ENCODE data around the gene S100A2.

S100A2 gene

DNA sequence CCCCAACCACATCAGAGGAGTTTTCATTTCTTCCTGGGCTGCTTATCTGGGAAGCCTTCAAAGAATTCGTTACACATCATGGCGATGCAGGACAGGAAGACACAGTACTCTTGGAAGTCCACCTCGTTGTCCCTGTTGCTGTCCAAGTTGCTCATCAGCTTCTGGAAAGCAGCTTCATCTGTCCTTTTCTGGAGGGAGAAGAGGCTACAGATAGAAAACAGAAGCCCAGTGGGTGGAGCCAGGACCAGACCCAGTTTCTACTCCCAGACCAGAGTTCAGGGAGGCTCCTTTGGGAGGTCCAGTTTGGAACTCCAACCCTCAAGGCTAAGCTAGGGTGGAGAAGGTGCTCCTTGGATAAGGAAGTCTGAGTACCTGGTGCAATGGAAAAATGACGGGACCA lies 21.9 kb downstream of the S100A2 start:
- DNase-seq: no peak

DNA sequence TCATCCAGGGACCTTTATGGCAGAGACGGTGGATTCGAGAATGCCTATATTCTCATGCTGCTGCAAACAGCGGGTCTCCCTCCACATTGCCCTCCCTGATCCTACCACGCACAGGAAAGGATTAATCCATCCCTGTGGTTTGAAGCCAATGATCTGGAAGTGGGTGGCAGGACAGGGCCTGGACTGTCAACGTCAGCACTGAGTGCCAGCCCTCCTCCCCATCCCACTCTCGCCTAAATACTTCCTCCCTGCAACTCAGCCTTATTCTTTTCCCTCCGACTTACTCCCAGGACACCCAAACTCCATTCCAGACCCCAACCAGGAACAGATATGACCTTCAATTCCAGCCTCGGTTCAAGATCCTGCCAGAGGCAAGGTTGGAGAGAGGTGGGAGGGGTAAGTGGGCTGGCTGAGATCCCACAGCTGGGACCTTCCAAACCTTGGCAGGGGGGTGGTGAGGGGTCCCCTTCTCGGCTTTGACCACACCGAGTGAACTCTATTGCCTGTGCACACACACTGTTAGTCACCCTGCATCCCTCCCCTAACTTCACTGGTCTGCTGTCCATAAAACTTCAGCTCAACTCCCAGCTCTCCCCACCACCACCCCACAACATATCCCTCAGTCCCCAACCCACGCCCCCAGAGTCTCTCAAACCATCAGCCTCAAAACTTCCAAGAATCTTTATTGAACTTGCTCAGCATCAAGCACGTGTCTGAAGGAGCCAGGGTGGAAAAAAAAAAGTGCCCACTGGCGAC lies 22.5 kb downstream of the S100A2 start:
- no peak for DNase-seq

DNA sequence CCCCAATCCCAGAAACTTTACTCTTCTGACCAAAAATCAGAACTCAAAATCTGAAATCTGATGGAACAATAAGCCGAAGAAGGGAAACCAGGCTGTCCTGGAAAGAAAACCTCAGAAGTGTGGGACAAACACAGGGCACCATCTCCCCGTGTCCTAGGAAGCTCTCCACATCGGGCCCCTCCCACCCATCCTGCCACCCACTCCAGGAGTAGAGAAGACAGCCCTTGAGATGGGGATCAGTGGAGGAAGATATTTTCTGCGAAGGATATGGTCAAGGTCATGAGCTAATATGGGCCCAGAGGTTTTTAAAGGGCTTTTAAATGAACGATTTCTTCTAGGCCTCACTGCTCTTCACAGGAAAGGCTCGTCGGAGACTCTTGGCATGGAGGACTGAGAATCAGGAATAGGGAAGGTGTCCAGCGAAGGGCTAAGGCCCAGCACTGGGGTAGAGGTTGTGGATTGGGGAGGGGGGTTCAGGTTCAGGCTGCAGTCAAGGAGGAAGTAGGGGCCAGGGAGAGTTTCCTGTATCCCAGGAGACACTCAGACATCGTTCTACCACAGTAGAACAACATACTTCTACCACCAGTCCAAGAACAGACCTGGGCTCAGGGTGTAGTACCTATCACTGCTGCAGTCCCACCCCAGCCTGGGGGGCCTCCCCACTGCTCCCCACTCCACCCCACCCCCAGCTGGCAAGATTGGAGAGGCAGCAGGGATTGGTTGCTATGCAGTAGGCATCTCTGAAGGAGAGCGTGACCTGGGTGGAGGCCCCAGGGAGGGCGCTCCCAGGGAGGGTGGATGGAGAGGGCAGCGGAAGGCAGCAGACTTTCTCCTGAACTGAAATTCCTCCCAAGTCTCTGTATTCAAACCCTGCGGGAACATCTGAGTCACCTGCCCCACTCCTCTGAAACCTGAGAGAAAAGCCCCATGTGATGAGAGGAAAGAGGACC lies 23.7 kb downstream of the S100A2 start:
- no peak for DNase-seq

DNA sequence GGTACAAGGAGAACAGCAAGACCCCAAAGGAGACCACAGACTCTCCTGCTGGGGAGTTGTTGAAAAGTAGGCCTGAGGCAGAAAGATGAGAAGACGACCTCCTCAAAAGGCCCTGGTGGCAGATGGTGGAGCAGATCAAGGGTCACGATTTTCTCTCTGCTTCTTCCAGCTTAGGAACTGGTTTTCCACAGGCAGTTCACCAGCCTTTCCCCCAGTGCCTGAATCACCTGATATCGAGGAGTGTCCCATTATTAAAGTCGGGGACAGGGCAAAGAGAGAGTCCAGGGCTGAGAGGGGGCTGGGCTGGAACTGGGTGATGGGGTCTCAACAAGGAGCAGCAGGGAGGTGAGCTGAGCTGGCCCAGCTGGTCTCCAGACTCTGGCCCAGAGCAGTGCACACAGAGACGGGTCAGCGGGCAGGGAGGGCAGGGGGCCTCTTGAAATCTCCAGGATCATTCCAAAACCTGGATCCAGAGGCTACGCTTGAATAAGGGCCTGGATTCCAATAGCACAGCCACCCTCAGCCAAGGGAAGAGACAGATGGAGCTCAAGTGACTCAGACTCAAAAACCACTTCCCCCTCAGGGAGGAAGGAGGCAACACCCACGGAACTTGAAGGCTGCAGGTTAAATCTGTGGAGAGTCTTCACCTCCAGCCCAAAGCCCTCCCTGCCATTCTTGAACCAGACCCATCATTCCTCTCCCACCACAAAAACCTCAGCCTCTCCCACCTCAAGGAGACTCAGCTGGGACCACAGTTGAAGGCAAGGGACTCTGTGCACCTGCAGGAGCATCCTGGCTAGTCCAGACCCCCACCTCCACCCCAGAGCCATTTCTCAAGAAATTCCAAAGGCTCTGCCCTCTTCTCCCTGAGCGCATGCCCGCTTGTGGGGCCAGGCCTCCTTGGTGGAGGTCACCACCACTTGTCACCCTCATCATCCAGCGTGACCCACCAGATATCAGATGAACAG lies 25.0 kb downstream of the S100A2 start, which contains the start of gene S100A5:
Gene S100A5, minus strand, starts transcription at position 541 of the 968 bp plus-strand sequence. CDS start 743 bp downstream, outside the sequence.
- DNase-seq: peak; percentile 62 to 67

DNA sequence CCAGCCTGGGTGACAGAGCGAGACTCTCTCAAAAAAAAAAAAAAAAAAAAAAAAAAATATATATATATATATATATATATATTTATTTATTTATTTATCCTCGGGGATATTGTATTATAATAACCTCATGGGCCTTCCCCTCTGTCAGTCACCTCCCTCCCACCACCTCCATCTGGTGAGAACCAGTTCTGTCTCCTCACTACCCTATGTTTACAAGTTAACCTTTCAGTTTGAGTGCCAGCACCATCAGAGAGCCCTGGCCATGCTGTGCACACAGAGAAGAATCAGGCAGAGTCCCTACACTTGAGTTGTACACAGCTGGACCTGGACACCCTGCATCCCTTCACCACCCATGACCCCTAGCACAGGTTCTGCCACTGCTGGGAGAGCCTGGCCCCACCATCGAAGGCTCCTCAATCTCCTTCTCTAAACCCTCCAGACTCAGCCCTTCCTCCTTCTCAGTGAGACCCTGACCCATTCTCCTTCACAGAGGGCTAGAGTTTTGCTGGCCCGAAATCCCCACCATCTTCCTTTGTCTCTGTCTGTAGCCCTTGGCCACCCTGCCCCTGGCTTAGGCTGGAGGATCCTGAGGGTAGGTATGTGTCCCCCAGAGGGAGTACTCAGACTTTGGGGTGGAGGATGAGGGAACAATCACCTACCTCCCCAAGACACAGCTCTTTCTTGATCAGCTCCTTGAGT lies 26.1 kb downstream of the S100A2 start:
- DNase-seq: no peak

DNA sequence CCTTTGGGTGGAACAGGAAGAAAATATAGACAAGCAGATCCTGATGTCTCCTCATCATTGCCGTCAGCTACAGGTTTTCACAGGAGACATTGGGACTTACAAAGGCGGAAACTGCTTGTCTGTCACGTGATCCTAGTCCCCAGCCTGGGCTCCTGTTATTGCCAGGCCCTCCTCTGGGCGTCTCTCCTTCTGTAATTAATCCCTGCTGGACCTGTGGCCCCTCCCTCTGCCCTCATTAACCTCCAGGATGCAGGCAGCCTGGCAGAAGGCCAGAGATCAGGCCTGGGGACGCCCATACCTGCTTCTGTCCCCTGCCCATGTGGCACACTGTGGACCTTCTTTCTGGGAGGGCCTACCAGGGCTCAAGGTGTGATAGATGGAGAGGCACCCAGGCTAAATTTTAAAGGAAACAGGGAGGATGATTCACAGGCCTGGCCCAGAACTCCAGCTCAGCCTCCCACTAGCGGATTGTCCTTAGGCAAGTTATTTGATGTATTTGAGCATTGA lies 27.3 kb downstream of the S100A2 start:
- no peak for DNase-seq

DNA sequence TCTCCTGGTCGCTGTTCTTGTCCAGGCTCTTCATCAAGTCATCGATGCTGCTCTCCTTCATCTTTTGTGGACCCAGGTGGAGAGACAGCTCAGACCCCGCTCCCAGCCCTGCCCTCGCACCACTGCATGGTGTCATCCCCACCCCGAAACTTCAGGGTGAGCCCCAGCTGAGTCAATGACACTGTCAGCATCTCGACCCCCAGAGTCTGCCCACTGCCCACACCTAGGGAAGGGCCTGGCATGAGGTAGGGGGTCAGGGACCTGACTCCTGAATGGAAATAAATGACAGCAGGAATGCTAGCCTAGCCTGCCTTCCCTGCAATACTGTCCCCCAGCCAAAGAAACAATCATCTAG lies 28.3 kb downstream of the S100A2 start:
- DNase-seq: no peak

DNA sequence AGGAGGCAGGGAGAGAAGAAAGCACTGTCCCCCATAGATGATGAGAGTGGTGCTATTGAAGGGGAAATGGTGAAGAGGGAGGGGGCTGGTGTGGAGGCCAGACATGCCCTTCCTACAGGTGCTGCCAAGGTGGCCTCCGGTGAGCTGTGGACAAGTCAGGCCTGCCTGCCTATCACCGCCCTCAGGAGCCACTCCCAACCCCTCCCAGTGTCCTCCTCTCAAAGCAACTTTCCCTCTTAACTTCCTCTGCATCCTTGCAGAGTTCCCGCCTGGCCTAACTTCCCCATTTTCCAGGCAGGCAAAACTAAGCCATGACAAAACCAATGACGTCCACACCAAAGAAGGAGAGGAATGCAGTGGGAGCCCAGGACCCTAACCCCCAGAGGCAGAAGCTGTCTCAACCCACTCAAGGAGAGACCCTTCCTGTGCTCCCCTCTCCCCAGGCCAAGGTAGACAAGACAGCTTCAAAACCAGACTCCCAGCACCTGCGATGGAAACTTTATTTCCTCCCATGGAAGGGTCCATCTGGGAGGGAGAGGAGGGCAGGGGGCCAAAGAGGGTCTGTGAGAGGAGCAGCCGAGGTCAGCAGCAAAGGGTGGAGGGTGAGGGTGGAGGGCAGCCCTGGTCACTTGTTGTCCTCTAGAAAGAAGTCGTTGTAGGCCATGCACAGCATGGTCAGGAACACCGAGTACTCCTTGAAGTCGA lies 28.8 kb downstream of the S100A2 start:
- no peak for DNase-seq

DNA sequence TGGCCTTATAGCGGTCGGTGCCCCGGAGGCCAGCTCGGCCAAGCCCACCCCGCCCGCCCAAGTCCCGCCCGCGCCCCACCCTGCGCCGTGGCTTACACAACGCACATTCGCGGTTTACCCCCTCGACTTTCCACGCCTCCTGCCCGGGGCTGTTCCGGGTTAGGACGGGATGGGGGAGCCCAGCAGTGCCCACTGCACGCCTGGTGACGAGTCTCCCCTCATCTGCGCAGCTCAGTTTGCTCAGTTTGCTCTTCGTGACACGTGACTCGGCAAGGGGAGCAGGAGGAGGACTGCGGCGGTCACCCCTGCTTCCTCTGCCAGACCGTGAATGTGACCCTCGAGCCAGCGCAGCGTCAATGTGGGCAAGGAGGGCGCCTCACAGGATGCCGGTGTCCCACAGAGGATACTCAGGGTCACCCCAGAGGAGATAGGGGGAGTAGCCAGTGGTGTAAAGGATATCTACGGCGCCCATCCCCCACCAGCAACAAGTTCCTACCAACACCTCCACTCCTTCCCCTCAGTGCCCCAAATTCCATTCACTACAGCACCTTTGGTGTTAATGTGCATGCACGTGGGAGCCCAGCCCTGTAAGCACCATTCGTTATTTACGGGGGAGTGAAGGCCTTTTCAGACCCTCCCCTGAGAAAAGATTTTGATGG lies 29.5 kb downstream of the S100A2 start:
- peak; percentile 87 to 88 for DNase-seq

DNA sequence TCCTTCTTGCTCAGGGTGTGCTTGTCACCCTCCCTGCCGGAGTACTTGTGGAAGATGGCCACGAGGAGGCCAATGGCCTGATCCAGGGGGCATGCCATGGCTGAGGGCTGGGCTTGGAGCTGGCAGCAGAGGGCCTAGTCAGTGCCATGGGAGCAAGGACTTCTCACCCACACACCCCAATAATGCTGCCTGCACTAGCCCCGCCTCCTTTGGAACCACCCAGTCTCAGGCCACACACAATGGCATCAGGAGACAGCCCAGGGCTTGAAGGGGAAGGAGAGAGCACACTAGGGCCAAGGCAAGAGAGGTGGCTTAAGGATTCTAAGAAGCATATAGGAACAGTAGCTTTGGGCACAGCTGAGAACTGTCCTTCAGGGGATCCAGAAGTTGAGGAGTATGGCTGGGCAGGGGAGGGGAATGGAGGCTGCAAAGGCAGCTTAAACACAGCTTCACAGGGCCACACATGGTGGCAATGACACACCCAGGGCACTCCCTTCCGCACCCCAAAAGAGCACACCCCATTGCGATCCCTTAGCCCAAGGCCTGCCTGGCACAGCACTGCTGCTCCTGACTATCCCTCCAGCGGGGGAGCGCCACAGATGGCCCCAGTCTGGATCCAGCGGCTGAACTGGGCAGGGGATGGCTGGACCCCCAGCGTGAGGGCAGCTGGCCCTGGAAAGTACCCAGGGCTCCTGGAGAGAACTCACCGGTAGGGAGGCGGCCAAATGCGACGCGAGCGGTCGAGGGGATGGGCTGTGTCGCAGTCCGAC lies 30.2 kb downstream of the S100A2 start, which contains the start of gene S100A6:
Gene S100A6, minus strand, starts transcription at position 750 of the 770 bp plus-strand sequence. Its CDS starts 652 bp downstream, at position 98.
- peak; percentile 50 to 56 for DNase-seq

DNA sequence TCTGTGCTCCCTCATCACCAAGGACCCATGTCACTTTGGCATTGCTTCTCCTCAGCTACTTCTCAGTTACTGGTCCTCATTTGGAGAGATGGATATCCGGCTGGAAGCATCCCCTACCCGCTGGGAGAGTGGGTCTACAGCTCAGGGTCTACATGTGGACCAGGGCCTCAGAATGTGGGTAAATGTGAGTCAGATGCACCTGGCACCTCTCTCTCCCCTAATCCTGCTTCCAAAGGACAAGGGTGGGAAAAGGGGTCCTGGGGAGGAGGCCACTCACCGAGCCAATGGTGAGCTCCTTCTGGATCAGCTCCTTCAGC lies 30.8 kb downstream of the S100A2 start:
- DNase-seq: no peak

DNA sequence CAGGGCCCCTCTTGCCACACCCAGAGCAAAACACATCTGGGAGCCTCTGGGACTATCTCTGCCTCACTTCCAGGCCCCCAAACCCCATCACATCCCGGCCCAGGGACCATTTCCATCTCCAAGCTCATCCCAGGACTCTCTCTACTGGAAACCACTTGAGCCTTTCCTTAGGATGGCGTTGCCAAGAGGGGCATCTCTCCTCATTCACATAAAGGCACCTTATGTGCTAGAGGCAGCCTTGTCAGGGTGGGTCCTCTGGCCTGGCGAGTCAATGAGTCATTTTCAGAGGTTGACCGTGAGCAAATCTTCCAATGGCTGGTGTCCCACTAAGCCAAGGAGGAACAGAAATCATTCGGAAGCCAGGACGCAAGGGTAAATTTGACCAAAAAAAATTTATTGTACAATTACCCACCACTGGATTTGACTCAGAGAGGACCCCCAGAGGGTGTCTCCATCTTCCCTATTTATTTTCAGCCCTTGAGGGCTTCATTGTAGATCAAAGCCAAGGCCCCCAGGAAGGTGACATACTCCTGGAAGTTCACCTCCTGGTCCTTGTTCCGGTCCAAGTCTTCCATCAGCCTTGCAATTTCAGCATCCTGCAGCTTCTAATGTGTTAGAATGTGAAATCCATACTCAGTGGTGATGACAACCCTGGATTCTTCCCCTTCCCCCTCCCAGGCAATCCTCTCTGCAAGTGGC lies 31.3 kb downstream of the S100A2 start:
- no peak for DNase-seq

DNA sequence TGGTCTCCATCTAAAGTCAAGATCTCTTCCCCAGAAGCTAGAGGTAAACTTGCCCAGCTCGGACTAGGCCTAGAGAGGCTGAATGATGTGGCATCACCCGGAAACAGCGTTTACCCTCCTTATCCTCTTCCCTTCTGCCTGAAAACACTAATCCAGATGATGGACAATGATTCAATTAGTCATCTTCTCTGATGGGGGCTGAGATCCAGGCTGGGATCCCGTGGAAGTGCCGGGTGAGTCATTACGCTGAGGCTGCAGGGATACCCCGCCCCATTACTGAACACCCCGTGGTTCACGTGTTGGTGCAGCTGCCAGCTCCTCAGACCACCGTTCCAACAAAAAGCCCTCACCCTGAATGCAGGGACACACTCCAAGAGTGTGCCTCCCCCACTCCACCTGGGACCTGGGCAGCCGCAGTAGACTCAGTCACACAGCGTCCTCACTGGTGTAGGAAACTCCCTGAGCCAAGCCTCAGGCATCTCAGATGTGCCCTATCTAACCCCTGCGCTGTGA lies 31.9 kb downstream of the S100A2 start:
- DNase-seq: peak; percentile 22 to 41

DNA sequence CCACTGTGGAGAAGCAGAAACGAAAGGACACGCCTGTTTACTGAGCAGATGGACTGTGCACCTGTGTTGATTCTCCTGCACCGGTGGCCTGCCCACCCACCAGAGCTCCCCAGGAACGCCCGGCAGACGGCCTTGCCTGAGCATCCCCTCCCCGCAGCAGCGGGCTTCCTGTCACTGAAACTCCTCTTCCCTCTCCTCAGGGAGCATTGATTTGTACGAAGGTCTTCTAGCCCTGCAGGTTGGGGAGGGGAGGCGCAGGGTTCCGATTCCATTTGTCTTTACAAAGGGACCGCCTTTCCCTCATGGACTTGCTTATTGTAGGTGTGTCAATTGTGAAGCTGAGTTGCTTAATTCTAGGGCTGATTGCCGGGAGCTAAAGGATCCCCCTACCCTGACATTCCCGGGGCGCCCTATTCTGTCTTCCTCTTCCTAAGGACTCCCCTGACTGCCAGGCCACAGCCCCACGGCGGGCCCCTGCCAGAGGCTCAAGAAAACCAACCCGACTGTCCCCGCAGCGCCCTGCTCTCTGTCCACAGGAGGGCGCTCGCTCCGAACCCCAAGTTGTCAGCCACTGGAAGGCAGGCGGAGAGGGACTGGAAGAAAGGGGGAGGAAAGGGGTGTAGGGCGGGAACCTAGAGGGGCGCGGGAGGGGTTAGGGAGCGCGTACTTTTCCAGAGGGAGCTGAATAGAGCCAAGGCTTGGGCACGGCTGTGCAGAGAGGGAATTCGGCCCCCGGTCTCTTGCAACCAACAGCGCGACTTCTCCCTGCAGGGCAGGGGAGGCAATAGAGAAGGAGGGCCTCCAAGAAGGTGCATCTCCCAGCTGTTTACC lies 32.7 kb downstream of the S100A2 start:
- DNase-seq: peak; percentile 75 to 81

DNA sequence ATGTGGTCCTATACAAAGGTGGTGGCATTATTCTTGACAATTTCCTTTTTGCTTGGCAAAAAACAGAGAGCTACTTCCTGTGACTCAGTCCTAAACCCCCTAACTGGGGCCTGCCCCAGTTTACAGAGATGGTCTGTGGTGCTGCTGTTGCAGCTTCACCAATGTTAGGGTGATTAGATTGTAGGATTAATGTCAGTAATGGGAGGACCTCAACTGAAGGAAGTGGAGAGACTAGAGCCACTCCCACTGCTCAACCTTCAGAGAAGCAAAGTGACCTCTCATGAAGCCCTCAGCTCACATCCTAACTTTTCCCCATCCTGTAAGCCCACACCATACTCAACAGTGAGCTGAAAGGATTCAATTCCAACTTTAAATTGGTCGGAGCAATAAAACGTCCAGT lies 33.5 kb downstream of the S100A2 start:
- peak in 1 of 2 donors; percentile 61 for DNase-seq

DNA sequence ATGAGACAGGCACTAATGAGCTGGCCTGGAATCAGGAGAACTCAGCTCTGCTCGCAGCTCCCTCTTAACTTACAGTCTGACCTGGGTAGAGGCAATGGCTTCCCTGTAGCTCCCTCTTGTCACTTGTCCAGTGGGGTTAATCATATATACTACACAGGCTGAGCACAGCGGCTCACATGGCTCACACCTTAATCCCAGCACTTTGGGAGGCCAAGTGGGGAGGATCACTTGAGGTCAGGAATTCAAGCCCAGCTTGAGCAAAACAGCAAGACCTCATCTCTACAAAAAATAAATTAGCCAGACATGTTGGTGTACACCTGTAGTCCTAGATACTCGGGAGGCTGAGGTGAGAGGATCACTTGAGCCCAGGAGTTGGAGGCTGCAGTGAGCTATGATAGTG lies 34.0 kb downstream of the S100A2 start:
- DNase-seq: no peak

DNA sequence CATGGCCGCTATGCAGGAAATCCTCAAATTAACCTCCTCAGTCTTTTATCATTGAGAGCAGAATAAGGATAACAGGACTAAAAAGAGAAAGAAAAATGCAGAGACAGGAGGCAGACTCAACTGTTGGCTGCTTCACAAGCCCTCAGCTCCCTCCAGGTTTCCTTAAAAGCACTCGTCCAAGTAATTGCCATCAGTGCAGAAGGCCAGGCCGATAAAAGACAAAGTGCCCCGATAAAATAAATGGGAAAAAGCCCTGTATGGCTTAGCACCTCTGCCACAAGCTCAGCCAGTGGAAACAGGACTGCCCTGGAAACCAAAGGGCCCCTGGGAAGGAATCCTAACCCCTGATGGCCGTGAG lies 38.0 kb downstream of the S100A2 start:
- DNase-seq: no peak
